Activated CD8-positive, alpha-beta memory T cell treated with anti-CD3 and anti-CD28 coated beads, Interleukin-2, amount 50 U/mL, for 24 hours (primary cell): ENCODE results near the gene DHCR7.

Source experiments
- DNase-seq: peaks from one replicate; pipeline ENCODE4 v3.0.0-alpha.2; 2020; ENCODE audit errors: extremely low read depth

DHCR7 gene

GRCh38 chr11:71448257-71449171 lies at the start of gene DHCR7:
Gene DHCR7, minus strand, starts transcription at chr11:71448393. Its CDS starts 3,441 bp downstream, at chr11:71444952.
- DNase-seq: peak; percentile 82

- no peak for DNase-seq
These were observed 48.2 kb upstream of the DHCR7 start for GRCh38 chr11:71496421-71496820.

GRCh38 chr11:71495286-71496230 lies 47.4 kb upstream of the DHCR7 start:
- DNase-seq: no peak

- DNase-seq: no peak
These were observed 43.7 kb upstream of the DHCR7 start for GRCh38 chr11:71491940-71492339.

- no peak for DNase-seq
These were observed 43.3 kb upstream of the DHCR7 start for GRCh38 chr11:71491531-71491930.

- no peak for DNase-seq
These were observed 42.7 kb upstream of the DHCR7 start for GRCh38 chr11:71490731-71491390.

GRCh38 chr11:71490044-71490730 lies 42.0 kb upstream of the DHCR7 start:
- DNase-seq: no peak

- peak; percentile 18 for DNase-seq
These were observed 41.3 kb upstream of the DHCR7 start for GRCh38 chr11:71489311-71490043.

- no peak for DNase-seq
These were observed 40.6 kb upstream of the DHCR7 start for GRCh38 chr11:71488681-71489270.

- no peak for DNase-seq
These were observed 38.1 kb upstream of the DHCR7 start for GRCh38 chr11:71486320-71486719.

- no peak for DNase-seq
These were observed 37.3 kb upstream of the DHCR7 start for GRCh38 chr11:71485466-71485865.

GRCh38 chr11:71485063-71485399 lies 36.8 kb upstream of the DHCR7 start:
- no peak for DNase-seq

GRCh38 chr11:71484248-71485062 lies 36.3 kb upstream of the DHCR7 start:
- no peak for DNase-seq

GRCh38 chr11:71483692-71484091 lies 35.5 kb upstream of the DHCR7 start:
- no peak for DNase-seq

- no peak for DNase-seq
These were observed 34.7 kb upstream of the DHCR7 start for GRCh38 chr11:71482746-71483364.

- DNase-seq: no peak
These were observed 34.0 kb upstream of the DHCR7 start for GRCh38 chr11:71482216-71482615.

GRCh38 chr11:71481101-71481960 lies 33.1 kb upstream of the DHCR7 start:
- DNase-seq: no peak

GRCh38 chr11:71478528-71478840 lies 30.3 kb upstream of the DHCR7 start:
- no peak for DNase-seq
